NCI-H460 (cell line): ENCODE measurements around the gene CNGB1. TPM values are rescaled to one million over a fixed set of nuclear protein-coding genes. Genes with fewer than 3 reads are reported as not detected.
"Not testable (repeated sequence)": the region's sequence is repeated elsewhere in the genome, so short reads cannot be mapped to it uniquely, and the experiment has no call there.

Experiments used
- DNase-seq: peaks from one replicate; pipeline ENCODE4 v3.0.0-alpha.2; 2016; ENCODE audit warnings: low read depth; ENCODE audit errors: extremely low read depth
- total RNA-seq: library from RNA; depleted of rRNA; stranded (reverse); fragments of >200 nt; shearing (Covaris generic); gene quantifications from 2 replicates; pipeline ENCODE4 v1.2.3, GENCODE V29; 2014

The CNGB1 gene
- total RNA-seq, 1 experiment from 2014 or later = not detected

DNA sequence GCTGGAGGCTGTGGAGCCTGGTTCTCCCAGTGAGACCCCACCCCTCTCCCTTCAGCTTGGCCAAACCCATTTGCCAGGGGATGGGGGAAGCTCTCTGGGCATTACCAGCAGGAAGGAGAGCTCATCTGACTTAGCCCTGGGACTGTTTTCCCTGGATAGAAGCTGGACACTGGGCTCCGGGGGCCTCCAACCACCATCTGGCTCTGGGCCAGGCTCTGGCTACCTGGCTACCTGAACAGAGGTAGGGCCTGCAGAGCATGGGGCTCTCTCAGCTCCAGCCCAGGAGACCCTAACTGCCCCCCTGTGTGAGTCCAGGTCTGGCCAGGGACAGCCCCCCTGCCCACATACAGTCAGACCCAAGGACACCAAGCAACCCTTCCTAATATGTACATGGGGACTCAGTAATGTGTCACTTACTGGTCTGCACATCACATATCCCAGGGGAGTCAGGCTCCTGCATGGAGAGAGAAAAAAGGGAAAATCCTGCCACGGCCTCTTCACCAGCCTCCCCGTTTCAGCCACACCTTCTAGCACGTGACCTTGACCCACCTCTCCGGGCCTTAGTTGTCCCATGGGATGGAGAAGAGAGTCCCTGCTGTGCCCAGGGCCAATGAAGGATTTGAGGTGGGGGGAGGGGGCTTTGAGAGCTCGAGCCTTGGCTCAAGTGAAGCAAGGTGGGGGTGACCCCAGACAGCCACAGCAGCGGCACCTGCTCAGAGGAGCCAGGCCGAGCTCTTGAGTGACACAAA, 13.8 kb downstream of the CNGB1 start:
- DNase-seq = no peak

DNA sequence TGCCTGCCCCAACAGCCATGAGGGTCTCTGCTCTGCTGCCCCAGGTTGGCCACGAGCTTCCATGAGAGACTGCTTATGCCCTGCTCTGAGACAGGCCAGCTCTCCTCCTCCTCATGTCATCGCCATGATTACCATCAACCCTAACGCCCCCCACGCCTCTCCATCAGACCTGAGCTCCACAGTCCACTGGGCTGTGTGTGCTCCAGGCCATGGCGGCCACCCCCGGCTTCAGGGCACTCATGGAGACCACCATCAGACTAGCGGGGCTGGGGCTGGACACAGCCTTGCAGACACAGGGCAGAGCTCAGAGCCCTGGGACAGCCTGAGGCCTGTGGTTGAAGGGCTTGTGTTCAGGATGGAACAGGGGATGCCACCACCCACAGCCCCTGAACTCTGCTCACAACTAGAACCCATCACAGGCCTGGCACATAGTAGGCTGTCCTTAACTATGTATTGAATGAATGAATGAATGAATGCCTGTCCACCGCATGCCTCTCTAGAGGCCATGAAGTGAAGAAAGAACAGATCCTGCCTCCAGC, 14.6 kb downstream of the CNGB1 start:
- no peak for DNase-seq

DNA sequence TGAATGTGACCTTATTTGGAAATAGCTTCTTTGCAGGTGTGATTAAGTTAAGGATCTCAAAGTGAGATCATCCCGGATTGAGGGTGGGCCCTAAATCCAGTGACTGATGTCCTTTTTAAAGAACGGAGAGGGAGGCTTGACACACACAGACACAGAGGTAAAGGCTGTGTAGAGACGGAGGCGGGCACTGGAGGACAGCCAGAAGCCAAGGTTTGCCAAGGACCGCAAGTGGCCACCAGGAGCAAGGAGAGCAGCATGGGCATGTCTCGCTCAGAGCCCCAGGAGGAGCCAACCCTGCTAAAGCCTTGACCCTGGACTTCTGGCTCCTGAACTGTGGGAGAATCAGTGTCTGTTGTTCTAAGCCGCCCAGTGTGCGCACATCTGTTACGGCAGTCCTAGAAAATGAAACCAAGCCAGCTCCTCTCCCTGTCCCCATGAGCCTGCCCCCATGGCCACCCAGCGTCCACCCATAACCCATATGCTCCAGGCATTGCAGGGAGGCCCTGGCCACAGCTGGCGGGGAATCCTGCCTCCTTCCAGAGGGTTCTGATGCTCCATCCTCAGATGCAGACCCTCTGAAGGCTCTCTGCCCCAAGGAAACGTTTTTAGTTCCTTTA, 15.2 kb downstream of the CNGB1 start:
- no peak for DNase-seq

DNA sequence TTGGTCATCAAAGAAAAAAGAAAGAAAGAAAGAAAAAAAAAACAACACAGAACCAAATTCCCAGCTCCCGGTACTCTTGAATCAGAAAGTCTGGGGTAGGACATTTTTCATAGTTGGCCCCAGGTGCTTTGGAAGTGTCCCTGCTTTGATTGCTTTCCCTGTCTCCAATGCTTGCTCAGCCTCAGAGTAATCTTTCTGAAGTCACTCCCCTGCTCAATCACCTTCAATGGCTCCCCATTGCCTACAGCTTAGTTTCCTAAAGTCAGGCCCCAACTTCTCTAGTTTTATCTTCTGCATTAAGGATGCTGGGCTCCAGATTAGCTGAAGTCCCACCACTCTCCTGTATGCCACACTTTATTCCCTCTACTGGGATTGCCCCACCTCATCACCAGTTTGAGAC, 17.1 kb downstream of the CNGB1 start:
- no peak for DNase-seq

DNA sequence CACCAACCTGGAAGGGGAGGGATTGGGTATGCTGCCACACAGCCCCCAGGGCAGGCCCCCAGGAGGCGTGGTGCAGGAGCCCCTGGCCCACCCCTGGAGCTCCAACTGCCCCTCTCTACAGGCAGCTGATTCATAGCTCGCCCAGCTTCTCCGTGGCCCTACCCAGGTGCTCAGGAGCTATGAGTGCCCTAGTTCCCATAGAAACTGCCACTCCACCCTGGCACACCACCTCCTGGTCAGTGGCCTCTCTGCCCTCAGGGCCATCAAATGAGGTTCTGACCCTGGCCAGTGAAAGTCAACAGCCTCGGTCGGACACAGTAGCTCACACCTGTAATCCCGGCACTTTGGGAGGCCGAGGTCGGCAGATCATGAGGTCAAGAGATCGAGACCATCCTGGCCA, 18.0 kb downstream of the CNGB1 start:
- DNase-seq = no peak

DNA sequence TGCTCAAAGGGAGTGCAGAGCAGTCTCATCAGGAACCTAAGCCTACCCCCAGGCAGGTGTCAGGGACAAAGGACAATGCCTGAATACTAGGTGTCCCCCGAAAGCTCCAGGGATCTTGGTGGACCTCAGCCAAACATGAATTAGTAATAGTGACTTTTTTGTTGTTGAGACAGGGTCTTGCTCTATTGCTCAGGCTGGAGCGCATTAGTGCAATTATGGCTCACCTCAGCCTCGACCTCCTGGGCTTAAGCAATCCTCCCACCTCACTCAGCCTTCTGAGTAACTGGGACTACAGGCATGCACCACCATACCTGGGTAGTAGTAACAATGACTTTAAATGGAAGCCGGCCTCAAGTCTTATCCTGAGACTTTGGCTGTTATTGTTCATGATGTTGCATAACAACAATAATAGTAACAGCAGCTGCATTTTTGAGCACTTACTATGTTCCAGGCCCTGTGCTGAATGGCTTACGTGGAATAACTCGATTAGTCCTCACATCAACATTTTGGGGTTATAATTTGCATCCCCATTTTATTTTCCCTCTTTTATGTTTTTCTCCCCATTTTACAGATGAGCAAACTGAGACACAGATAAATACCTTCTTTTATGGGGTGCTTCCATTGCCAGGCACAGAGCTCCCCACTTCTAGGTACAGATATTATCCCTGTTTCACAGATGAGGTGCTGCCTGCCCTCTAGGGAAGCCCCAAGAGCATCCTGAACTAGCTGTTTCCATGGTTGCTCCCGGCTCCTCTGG, 19.5 kb downstream of the CNGB1 start:
- no peak for DNase-seq

DNA sequence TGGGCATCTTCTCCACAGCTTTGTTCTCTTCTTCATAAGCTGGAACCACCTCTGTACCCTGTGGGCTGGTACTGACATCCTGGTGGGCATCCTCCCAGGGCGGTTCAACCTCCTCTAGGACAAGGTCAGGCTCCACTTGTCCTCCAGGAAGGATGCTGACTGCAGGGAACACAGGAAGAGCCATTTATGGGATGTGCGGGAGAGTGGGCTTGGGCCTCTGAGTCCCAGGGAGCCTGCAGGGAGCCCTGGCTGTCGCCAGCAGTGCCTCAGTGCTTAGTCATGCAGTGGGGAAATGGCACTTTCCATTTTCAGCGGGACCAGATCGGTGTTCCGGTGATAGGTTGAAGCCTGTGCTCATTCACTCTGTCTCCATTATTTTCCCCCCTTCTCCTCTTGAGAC, 20.5 kb downstream of the CNGB1 start:
- no peak for DNase-seq

DNA sequence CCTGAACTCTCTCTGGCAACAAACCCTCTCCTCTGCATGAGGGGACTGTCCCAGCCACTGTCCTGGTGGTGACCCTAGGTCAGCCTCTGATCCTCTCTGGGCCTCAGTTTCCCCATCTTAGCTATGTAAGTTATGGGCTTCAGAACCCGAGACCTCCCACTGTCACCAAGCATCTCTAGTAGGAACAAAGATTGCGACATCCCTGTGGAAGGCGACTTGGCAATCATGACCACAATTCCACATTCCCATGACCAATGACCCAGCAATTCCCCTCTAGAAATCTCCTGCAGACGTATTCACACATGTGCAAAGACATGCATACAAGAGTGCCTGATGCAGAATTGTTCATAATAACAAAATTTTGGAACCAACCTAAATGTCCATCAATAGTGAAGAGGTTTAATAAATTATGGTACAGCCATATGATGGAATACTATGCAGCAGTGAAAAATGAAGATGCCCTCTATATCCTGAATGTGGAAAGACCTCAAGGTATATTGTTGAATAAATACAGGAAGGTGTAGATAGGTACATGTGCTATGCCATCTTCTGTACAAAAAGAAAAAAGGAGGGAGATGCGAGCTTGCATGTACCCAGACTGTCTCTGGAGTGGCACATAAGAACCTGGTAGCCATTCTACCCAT, 21.2 kb downstream of the CNGB1 start:
- no peak for DNase-seq

DNA sequence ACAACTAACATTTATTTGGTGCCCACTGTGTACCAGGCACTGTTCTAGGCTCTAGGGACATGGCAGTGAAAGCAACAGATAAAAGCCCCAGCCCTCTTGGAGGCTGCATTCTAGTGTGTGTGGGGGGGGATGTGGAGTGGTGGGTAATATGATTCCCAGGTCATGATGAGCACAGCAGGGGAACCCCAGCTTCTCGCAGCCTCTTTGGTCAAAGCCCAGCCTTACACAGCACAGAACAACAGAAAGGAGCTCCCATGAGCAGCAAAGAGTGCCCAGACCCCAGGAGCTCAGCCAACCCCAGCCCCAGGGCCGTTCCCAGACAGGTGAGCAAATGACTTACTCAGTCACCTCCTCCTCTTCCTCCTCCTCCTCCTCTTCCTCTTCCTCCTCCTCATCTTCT, 21.9 kb downstream of the CNGB1 start:
- no peak for DNase-seq

DNA sequence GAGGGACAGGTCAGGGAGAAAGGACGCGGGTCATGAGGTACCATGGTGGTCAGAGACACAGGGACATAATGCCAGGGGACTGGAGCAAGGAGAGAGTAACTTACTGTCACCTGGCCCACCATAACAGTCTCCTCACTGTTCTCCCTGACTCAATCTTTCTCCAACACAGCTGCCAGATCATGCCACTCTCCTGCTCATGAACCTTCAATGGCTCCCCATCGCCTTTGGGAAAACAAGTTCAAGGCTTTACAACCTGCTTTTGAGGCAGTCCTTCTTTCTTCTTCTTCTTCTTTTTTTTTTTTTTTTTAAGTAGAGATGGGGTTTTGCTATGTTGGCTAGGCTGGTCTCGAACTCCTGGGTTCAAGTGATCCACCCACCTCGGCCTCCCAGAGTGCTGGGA, 22.9 kb downstream of the CNGB1 start:
- no peak for DNase-seq

DNA sequence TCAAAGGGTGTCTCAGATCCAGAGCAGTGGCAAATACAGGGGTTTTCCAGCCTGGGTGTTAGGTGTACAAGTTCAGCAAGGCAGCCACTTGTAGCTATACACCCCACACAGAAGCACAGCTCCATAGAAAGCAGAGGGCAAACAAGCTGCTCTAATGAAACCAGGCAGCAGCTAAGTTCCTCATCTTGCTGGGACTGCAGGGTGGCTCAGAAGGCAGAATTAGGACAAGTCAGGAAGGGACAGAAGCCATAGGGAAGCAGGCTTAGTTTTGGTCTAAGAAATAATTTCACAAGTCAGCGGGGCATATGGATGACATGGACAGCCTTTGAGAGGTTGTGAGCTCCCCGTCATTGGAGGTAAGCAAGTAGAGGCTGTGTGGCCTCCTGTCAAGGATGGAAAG, 23.7 kb downstream of the CNGB1 start:
- DNase-seq = no peak

DNA sequence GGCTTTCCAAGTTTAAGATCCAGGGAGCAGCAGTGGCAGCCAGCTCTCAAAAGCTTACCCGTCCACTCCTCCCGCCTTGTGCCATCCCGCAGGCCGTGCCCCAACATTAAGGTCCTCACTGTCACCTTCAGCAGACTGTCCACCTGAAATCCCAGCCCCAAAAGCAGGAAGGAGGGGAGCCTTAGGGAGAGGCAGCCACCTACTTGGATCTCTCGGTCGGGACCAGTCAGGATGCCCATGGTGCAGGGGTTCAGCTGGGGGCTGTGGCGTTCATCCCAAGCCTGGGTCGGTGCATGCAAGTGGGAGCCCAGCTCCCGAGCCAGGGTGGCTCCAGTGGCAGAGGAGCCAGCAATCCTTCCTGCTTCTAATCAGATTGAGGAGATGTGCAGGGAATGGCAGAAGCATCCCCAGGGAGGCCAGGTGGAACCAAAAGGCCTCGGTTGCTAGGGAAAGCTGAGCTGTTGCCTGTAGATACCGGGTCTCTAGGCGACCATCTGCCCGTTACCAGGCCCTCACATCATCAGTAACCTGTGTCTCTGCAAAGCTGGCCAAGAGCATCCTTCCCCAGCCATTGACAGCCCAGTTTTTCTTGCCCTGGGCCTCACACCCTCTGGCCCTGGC, 24.6 kb downstream of the CNGB1 start:
- DNase-seq = no peak

DNA sequence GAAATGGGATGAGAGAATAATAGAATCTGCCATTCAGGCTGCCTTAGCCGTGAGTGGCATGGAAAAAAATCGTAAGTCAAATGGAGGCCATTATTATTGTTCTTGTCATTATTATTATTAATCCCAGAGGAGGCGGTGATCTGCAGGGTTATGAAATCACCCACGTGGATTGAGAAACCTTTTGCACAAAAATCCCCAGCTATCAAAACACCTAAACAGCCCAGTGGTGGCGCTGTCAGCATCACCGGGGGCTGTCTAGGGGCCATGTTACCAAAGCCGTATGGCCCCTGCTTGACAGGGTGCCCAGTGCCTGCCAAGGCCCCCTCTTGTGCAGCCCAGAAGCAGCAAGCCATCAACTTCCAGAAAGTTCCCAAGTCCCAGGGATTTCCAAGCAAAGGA, 25.2 kb downstream of the CNGB1 start:
- no peak for DNase-seq

DNA sequence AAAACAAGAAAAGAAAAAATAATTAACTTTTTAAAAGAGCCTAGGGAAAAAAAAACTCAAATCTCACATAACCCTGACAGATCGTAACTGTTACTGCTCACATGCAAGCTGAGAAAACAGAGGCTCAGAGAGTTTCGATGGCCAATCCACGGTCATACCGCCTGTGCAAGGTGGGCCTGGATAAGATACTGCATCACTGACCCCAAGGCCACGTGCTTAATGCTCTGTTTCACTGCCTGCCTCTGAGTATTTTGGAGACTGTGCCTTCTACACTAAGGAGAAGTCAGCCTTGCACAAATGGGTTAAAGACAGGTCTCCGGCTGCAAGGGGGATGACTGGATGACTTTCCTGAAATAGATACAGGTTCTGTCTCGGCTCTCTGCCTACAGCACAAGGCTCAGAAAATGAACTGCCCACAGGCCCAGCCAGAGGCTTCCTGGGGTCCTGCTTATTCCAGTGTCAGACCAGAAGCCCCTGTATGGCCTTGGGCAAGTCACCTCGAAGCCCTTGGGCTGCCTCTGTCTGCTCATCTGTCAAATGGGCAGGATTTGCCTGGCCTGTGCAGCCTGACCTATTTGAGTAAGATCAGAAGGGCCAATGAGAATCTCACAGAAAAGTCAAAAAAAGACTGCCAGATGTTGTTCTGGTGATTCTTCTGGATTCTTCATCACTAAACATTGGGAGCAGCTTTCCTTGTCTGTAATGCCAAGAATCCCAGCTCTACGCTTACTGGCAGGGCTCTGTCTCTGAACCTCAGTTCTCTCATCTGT, 25.8 kb downstream of the CNGB1 start:
- DNase-seq = no peak

DNA sequence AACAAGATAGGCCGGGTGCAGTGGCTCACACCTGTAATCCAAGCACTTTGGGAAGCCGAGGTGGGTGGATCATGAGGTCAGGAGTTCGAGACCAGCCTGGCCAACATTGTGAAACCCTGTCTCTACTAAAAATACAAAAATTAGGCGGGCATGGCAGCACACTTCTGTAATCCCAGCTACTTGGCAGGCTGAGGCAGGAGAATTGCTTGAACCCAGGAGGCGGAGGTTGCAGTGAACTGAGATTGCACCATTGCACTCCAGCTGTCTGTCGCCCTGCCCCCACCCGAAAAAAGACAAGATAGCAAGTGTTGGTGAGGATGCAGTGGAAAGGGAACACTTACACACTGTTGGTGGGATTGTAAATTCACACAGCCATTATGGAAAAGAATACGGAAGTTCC, 27.5 kb downstream of the CNGB1 start:
- not testable (repeated sequence) for DNase-seq

DNA sequence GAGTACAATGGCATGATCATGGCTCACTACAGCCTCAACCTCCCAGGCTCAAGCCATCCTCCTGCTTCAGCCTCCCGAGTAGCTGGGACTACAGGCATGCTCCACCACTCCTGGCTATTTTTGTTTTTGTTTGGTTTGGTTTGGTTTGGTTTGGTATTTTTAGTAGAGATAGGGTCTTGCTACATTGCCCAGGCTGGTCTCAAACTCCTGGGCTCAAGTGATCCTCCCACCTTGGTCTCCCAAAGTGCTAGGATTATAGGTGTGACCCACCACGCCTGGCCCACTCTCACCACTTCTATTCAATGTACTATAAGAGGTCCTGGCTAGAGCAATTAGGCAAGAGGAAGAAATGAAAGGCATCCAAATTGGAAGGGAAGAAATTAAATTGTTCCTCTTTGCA, 29.0 kb downstream of the CNGB1 start:
- DNase-seq = not testable (repeated sequence)

DNA sequence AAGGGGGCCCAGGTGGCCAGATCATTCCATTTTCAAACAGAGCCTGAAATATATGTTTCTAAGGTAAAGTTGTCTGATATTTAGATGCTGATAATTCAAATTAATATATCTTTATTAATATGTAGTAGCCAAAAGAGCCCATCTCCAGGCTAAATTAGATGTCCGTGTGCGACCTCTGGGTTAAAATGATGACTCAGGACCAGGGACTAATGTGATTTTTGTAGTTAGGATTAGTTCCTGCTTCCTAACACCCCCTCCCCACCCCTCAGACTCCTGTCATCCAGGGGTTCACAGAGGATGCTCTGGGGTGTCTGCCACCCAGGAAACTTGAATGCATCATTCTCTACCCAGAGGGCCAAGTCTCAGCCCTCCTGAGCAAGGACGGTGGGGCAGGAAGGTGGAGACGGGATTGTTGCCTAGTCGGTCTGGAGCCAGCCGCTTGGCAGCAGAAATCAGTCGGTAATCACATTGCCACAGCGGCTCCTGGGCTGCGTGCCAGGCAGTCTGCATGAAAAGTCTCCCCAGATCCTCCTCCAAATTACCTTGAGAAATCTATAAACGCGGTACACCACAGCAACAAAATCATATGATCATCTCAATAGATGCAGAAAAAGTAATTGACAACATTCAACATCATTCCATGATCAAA, 29.8 kb downstream of the CNGB1 start:
- DNase-seq = no peak

DNA sequence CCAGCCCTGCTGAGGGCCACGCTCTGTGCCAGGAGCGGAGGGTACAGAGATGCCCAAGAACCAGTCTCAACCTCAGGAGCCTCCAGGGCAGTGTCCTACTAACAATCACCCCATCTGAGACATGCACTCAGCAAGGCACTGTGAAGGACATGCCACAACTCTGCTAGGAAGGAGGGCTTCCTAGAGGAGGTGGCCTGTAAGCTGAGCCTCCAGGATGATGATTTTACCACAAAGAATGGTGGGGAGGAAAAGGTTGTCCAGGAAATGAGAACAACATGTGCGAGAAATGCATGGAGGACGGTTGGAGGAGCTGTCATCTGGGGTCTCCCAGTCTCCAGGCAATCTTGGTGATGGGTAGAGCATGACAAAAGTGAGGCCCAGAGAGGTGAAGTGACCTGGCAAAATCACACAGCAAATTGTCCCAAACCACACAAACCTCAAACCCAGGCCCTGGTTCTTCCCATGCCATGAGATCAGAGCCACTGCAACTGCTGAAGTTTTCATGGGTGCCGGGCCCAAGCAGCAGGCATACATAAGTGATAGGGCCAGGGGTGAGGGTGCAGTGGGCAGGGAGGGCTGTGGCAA, 30.5 kb downstream of the CNGB1 start:
- no peak for DNase-seq

DNA sequence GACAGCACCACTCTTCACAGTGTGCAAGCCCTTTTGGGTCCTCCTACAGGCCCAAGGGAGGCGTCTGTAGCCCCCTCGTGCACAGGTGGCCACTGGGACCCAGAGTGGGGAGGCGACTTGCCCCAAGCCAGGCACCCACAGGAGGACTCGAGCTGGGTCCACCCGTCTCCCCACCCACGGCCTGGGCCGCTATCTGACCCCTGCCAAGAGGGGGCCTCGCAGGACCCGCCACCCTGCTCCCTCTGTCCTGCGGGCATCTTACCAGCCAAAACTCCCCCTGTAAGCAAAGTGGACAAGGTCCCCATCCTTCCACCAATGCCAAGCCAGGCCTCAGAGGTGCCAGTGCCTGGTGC, 31.1 kb downstream of the CNGB1 start:
- DNase-seq = no peak
